HK-2 (cell line): ENCODE results near the gene R3HDM2.
A peak's percentile ranks its signal among the peaks of the same experiment; 100 is the strongest.
"Not testable (repeated sequence)": the region's sequence is repeated elsewhere in the genome, so short reads cannot be mapped to it uniquely, and the experiment has no call there.

ENCODE experiments used
- DNase-seq: peaks from one replicate; pipeline ENCODE4 v3.0.0-alpha.2; 2018; ENCODE audit not compliant: unreplicated experiment

R3HDM2 gene

GRCh38 chr12:57452937-57453509 is 22.2 kb upstream of the R3HDM2 start:
- DNase-seq = peak; percentile 76

GRCh38 chr12:57452181-57452936 is 21.5 kb upstream of the R3HDM2 start:
- peak; percentile 55 for DNase-seq

- no peak for DNase-seq
Measured at GRCh38 chr12:57451233-57451778, 20.5 kb upstream of the R3HDM2 start.

- no peak for DNase-seq
Measured at GRCh38 chr12:57450057-57450456, 19.2 kb upstream of the R3HDM2 start.

- DNase-seq = no peak
Measured at GRCh38 chr12:57449375-57449774, 18.5 kb upstream of the R3HDM2 start.

- no peak for DNase-seq
Measured at GRCh38 chr12:57448669-57449068, 17.8 kb upstream of the R3HDM2 start.

GRCh38 chr12:57446292-57446960 is 15.6 kb upstream of the R3HDM2 start:
- DNase-seq = no peak

- DNase-seq = no peak
Measured at GRCh38 chr12:57444744-57445143, 13.9 kb upstream of the R3HDM2 start.

- DNase-seq = not testable (repeated sequence)
Measured at GRCh38 chr12:57444337-57444736, 13.5 kb upstream of the R3HDM2 start.

- DNase-seq = no peak
Measured at GRCh38 chr12:57441846-57442427, 11.1 kb upstream of the R3HDM2 start.

GRCh38 chr12:57441393-57441792 is 10.6 kb upstream of the R3HDM2 start:
- DNase-seq = not testable (repeated sequence)

GRCh38 chr12:57439762-57440266 is 9.0 kb upstream of the R3HDM2 start:
- DNase-seq = no peak

GRCh38 chr12:57438400-57438799 is 7.6 kb upstream of the R3HDM2 start:
- no peak for DNase-seq

GRCh38 chr12:57435293-57435692 is 4.5 kb upstream of the R3HDM2 start:
- DNase-seq = no peak

- DNase-seq = no peak
Measured at GRCh38 chr12:57434517-57435223, 3.8 kb upstream of the R3HDM2 start, which contains the start of gene INHBC. Gene INHBC, plus strand, starts transcription at chr12:57434784. Its CDS starts 103 bp downstream, at chr12:57434887.

GRCh38 chr12:57433370-57433769 is 2.5 kb upstream of the R3HDM2 start:
- DNase-seq = no peak

- DNase-seq = no peak
Measured at GRCh38 chr12:57431654-57432188, 878 bp upstream of the R3HDM2 start.

- peak; percentile 57 for DNase-seq
Measured at GRCh38 chr12:57430112-57430930, 522 bp downstream of the R3HDM2 start.

GRCh38 chr12:57429473-57430111 is 1.3 kb downstream of the R3HDM2 start:
- no peak for DNase-seq

- DNase-seq = no peak
Measured at GRCh38 chr12:57428965-57429364, 1.9 kb downstream of the R3HDM2 start.
